Lower lobe of right lung (tissue), 2 donors: ENCODE results near the gene PIK3CG. TPM values are rescaled to one million over a fixed set of nuclear protein-coding genes. Genes with fewer than 3 reads are reported as not detected.
"Not testable (repeated sequence)": the region's sequence is repeated elsewhere in the genome, so short reads cannot be mapped to it uniquely, and the experiment has no call there.

Experiments
- ATAC-seq, 2 donors: fragments of 200-7000 bp; cut with Tn5 transposase; one replicate each; pipeline ENCODE4 v1.9.1; 2020 to 2022; ENCODE audit warnings: mild to moderate bottlenecking in 2 of 2, moderate library complexity in 2 of 2
- DNase-seq: peaks from one replicate; pipeline ENCODE4 v3.0.0-alpha.2; 2020
- H3K27ac ChIP-seq: fragments of 200-600 bp; one replicate; pipeline ENCODE4 v1.8.0; 2022
- H3K27me3 ChIP-seq: fragments of 200-600 bp; one replicate; pipeline ENCODE4 v1.8.0; 2022; ENCODE audit warnings: low read depth
- H3K36me3 ChIP-seq: fragments of 200-600 bp; one replicate; pipeline ENCODE4 v1.8.0; 2022; ENCODE audit warnings: mild to moderate bottlenecking
- H3K4me1 ChIP-seq: fragments of 200-600 bp; one replicate; pipeline ENCODE4 v1.8.0; 2022
- H3K4me3 ChIP-seq: fragments of 200-600 bp; one replicate; pipeline ENCODE4 v1.8.0; 2022; ENCODE audit warnings: mild to moderate bottlenecking
- H3K9me3 ChIP-seq: fragments of 200-600 bp; one replicate; pipeline ENCODE4 v1.8.0; 2022
- intact Hi-C: fragments of 100-400 bp; cut with DNase I; formaldehyde crosslinking; loops from one replicate; pipeline ENCODE4 v1.11.0; 2022
- total RNA-seq: library from RNA; stranded (reverse); fragmentation: NEBNext Ultra II Directional; extraction: Animal tissue kit (Norgen Biotek cat#: 25700); gene quantifications from one replicate; pipeline ENCODE4 v1.2.1, GENCODE V29; 2021
- TF ChIP-seq, protein P1 (sequence below): fragments of 200-600 bp; IDR thresholded peaks from one replicate; pipeline ENCODE4 v1.8.0; 2022; ENCODE audit warnings: antibody characterized with exemption, mild to moderate bottlenecking
- donor health status: DM: no; HTN: yes; CAD: no; lungs with severe emphysema.

The PIK3CG gene
- total RNA-seq, 1 donor from 2014 or later = 14.9 TPM

GRCh38 chr7:106848851-106849442 is 16.1 kb upstream of the PIK3CG start:
- Histone ChIP-seq H3K27ac (no peak overlapping the region), H3K9me3 (no peaks in the 10 kb centered on the region), H3K27me3 (no peaks in the 10 kb centered on the region), H3K36me3 (no peaks in the 10 kb centered on the region), H3K4me3 (no peak overlapping the region), H3K4me1 (no peaks in the 10 kb centered on the region)
- peak in 1 of 2 donors; percentile 29 for ATAC-seq
- DNase-seq = no peak
- TF ChIP-seq, protein P1, sequence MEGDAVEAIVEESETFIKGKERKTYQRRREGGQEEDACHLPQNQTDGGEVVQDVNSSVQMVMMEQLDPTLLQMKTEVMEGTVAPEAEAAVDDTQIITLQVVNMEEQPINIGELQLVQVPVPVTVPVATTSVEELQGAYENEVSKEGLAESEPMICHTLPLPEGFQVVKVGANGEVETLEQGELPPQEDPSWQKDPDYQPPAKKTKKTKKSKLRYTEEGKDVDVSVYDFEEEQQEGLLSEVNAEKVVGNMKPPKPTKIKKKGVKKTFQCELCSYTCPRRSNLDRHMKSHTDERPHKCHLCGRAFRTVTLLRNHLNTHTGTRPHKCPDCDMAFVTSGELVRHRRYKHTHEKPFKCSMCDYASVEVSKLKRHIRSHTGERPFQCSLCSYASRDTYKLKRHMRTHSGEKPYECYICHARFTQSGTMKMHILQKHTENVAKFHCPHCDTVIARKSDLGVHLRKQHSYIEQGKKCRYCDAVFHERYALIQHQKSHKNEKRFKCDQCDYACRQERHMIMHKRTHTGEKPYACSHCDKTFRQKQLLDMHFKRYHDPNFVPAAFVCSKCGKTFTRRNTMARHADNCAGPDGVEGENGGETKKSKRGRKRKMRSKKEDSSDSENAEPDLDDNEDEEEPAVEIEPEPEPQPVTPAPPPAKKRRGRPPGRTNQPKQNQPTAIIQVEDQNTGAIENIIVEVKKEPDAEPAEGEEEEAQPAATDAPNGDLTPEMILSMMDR = no peak
- intact Hi-C loops = no loop called here

- ATAC-seq, H3K4me3 ChIP-seq: not testable (repeated sequence)
These were observed 13.4 kb upstream of the PIK3CG start for GRCh38 chr7:106851632-106852031.

GRCh38 chr7:106853250-106853908 is 11.7 kb upstream of the PIK3CG start:
- Histone ChIP-seq H3K27ac (no peak overlapping the region), H3K27me3 (no peaks in the 10 kb centered on the region), H3K4me3 (no peak overlapping the region), H3K36me3 (no peaks in the 10 kb centered on the region), H3K4me1 (no peaks in the 10 kb centered on the region), H3K9me3 (no peaks in the 10 kb centered on the region)
- intact Hi-C loops = no loop called here
- no peak for ATAC-seq
- TF ChIP-seq, protein P1 = no peak
- no peak for DNase-seq

More at GRCh38 chr7:106851632-106852031, 13.4 kb upstream of the PIK3CG start:
- intact Hi-C loops, H3K27me3 ChIP-seq, H3K4me1 ChIP-seq, DNase-seq, H3K36me3 ChIP-seq, H3K9me3 ChIP-seq, H3K27ac ChIP-seq: not testable (repeated sequence)

DNA sequence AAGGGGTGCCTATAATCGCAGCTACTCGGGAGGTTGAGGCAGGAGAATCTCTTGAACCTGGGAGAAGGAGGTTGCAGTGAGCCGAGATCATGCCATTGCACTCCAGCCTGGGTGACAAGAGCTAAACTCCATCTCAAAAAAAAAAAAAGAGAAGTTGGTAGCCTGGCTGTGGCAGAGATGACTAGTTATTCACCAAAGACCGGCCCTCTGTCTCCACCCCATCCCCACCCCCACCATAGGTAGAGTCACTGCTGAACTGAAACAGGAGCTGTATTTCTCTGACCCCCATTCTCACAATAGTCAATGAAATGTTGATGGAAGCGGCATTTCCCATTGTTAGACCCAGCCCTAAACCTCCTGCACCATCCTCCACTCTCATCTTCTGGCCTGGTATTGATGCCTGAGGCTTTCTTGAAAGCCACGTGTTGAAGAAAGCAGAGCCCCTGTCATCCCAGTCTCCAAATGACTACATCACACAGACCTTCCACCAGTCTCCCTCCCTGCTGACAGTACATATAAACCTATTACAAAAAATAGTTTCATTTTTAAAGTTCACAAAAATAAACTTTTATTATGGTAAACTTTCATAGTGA is 9.4 kb upstream of the PIK3CG start:
- DNase-seq (no peak), ATAC-seq (no peak)
- Histone ChIP-seq H3K27me3 (no peaks in the 10 kb centered on the region), H3K9me3 (no peaks in the 10 kb centered on the region), H3K4me1 (peaks cover 10% of the 10 kb centered on the region), H3K27ac (no peak overlapping the region), H3K36me3 (no peaks in the 10 kb centered on the region), H3K4me3 (no peak overlapping the region)
- intact Hi-C loops = no loop called here
- TF ChIP-seq, protein P1 = no peak

DNA sequence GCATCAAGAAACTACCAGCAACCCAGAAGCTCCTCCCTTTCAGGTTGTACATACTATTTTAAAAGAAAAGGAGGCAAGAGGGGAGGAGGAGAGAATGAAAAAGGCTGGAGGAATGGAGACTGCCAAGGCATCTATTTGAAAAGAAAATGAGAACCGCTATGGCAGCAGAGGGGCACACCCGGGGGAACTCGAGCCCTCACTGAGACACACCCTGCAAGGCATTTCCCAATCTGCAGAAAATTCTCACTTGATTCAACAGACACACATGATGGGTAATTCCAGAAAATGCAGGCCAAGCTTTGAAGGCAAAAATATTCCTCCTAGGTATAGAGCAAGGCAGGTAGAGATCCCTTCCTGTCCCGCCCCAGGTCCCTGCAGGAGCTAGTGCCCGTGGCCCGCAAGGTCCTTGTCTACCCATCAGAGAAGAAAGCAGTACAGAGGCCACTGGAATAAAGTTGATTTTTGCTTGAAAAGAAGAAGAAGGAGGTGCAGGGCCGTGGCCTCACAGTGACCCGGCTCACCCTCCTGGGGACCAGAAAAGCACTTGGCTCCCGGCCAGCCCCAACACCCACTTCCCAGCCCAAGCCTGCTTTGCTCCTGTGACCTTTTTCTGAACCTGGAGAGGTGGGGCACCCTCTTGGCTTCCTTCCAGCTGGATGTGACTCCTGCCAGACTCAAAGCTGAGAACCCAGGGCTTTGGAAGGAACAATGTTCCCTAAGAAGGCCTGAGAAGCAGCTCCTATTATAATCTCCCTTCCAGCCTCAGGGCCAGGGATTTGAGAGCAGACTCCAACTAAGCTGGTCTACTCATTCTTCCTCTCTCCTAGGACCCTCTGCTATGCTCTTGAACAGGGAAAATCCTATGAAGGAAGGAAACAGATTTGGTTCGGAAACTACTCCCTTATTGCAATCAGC is 6.2 kb upstream of the PIK3CG start:
- no peak overlapping the region for H3K27ac ChIP-seq
- peaks cover 25% of the 10 kb centered on the region for H3K4me1 ChIP-seq
- H3K36me3 ChIP-seq = no peaks in the 10 kb centered on the region
- DNase-seq (peak; percentile 80), ATAC-seq (peak; percentile 61 to 70)
- H3K9me3 ChIP-seq = no peaks in the 10 kb centered on the region
- intact Hi-C loops = no loop called here
- H3K4me3 ChIP-seq = no peak overlapping the region
- H3K27me3 ChIP-seq = no peaks in the 10 kb centered on the region
- TF ChIP-seq, protein P1 = no peak
